Ecto neural progenitor cell (in vitro differentiated cells): ENCODE results near the gene BRF1.
"Not testable (repeated sequence)": the region's sequence is repeated elsewhere in the genome, so short reads cannot be mapped to it uniquely, and the experiment has no call there.

Source experiments
- DNase-seq: peaks from one replicate; pipeline ENCODE4 v3.0.0-alpha.2; 2018; ENCODE audit warnings: low spot score

Gene BRF1

DNA sequence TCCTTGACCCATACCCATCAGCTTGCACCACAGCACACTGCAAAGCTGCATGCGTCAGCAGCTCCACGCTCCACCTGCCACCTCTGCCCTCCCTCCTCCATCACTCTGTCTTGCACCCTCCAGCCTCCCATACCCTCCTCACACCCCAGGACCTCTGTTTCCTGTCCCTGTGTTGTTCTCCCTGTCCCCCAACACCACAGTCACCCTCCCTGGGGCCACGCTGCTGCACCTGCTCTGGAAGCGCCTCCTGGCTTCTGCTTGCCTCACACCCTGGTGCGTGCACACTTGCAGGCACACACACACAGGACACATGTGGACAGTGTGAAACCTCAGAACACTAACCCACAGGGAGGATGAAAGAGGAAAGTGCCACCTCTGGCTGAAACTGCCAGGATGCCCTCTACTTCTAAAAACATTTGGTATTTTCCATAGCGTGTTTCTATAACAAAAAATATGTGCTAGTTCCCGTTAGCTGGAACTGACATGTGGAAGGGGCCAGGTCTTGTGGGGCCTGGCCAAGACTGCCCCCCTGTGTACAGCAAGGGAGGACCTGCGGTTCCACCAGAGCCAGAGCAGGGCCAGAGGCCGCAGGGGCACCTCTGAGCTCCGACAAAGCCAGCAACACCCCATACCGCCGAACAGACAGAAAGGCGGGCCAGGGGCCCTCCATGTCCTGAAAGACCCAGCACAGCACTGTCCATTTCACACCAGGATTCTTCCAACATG is 10.0 kb downstream of the BRF1 start:
- DNase-seq, result no peak

DNA sequence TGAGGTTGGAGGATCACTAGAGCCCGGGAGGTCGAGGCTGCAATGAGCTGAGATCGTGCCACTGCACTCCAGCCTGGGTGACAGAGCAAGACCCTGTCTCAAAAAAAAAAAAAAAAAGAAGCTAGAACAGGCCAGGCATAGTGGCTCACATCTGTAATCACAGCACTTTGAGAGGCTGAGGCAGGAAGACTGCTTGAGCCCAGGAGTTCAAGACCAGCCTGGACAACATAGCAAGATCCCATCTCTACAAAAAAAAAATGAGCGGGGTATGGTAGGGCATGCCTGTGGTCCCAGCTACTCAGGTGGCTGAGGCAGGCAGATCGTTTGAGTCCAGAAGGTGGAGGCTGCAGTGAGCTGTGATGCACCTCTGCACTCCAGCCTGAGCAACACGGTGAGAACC is 11.9 kb downstream of the BRF1 start:
- DNase-seq, result not testable (repeated sequence)

DNA sequence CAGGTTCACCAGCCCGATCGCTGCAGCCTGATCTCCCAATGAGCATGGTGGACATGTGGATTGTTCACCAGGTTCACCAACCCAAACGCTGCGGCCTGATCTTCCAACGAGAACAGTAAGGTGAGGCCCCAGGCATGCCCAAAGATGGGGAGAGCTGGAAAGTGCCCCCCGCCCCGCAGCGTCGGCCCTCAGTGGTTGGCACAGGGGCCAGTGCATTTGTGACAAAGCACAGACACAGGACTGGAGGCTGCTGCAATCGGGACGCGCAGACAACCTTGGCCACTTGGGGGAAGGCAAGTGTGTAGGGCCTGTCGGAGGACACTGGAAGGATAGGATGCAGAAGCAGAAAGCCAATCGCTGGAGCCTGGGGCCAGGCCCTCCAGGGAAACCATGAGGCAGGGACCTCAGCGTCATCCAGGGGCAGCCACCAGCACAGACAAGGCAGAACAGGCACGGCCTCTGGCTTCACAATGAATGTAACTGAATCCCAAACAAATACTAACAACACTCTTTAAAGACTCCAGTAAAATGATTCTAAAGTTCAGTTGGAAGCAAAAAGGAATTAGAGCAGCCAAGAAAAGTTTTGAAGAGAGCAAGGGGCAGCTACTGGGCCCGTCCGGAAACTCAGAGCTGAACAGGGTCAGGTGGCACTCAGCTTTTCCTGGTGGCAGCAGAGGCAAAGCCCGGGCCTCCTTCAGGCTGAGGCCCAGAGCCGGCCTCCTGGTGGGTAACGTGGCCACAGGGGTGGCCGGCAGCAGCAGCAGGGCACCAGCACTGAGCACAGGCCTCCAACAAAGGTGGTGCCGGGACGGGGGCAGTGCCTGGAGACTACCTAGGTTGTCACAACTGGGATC is 13.3 kb downstream of the BRF1 start:
- DNase-seq, result no peak

DNA sequence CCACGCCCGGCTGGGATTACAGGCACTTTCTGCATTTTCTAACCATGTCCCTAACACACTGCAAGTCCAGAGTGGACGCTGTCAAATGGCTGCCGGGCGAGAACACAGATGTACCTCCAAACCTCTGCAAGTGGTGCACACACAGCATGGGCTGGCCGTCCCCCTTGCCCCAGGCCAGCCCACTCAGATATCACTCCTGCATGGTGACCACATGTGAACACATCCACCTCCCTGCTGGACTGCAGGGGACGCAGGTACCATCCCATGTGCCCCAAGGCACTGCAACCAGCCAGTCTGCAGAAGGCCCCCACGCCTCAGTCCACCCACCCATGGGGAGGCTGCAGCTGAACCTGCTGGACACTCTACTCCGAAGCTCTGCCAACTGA is 14.0 kb downstream of the BRF1 start:
- no peak for DNase-seq

DNA sequence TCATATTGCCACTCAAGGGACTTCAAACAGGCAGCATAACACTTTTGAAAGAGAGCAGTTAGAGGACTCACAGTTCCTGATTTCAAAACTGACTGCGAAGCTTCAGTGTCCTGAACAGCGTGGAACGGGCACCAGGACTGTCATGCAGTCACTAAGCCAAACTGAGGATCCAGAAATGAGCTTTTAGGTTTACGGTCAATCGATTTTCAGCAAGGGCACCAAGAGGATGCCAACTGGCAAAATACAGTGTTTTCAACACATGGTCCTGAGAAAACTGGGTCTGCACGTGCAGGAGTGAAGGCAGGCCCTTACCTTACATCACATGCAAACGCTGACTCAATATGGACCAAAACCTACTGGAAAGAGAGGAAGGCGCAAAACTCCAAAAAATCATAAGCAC is 15.6 kb downstream of the BRF1 start:
- no peak for DNase-seq

DNA sequence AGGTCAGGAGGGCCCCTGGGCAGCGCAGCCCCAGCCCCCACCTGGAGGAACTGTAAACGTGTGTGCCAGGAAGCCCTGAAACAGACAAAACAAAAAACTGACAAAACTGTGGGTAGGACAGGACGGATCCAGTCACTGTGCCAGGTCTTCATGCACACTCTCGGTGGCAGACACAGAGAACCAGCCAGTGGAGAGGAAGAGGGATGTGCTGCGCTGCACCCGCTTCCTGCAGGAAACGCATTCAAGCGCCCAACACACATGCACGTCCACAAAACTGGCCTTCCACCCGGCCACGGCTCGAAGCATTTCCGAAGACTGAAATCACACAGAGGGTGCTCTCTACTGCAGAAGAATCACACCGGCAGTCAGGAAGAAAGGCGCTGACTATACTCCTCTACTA is 16.9 kb downstream of the BRF1 start:
- no peak for DNase-seq

DNA sequence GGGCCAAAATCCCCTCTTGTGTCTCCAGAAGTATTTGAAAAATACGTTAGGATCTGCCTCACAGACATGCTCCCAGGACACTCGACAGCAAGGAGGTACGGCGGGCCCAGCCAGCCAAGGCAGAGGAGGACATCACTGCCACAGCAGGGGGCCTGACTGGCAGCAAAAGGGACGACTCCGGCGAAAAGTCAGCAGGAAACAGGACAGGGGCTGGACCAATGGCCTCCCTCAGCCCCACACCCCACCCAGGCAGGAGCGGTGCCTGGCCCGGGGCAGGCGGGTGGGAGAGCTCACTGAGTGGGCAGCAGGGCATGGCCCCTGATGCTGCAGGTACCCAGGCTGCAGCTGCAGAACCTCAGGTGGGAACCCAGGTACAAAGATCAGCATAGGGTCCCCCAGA is 17.8 kb downstream of the BRF1 start:
- DNase-seq, result no peak

DNA sequence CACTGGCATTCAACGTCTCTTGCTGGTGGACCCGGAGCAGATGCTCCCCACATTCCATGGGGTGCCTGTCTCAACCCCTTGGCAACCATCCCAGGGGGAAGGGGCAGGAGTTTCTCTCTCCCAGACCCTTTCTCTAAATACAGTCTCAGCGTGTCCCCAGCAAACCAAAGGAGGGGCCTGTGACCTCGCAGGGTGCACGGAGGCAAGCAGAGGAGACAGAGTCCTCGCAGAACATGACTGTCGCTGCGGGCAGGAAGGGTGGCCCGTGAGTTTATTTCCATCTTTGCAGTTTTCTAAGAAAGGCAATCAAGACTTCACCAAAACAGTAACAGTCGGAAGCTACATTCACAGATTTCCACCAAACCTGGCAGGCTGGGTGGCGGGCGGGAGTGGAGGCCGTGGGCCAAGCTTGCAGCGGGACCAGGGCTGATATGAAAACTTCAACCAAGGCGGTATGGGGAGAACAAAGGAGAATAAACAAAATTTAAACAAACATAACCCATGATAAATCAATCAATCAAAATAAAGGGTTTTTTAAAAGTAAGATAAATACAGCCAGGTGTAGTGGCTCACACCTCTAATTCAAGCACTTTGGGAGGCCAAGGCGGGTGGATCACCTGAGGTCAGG is 18.6 kb downstream of the BRF1 start:
- DNase-seq, result no peak

DNA sequence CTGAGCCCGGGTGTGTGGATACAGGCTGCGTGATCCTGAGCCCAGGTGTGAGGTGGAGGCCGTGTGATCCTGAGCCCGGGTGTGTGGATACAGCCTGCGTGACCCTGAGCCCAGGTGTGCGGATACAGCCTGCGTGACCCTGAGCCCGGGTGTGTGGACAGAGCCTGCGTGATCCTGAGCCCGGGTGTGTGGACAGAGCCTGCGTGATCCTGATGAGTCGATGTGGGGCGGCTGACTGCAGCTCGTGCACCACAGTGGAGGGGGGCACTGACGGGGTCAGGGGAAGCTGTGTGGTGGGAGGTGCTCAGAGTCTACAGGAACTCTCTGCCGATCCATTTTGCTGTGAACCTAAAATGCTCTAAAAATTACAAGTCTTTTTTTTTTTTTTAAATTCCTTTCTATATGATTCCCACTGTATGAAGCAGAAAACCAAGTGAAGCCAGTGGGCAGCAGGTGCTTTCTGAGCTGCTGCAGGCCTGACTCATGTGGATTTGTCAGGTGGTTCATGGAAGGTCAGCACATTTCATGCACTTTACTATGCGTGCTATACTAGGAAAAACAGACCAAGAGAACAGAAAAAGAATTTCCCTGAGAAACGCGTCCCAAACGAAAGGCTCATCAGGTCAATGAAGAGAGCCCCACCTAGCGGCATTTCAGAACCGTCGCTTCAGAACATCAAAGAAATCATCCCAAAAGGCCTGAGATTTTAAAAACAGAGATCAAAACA is 19.3 kb downstream of the BRF1 start:
- no peak for DNase-seq

DNA sequence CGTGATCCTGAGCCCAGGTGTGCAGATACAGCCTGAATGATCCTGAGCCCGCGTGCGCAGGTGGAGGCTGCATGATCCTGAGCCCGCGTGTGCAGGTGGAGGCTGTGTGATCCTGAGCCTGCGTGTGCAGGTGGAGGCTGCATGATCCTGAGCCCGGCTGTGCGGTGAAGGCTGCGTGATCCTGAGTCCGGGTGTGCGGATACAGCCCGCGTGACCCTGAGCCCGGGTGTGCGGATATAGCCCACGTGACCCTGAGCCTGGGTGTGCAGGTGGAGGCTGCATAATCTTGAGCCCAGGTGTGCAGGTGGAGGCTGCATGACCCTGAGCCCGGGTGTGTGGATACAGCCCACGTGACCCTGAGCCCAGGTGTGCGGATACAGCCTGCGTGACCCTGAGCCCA is 20.3 kb downstream of the BRF1 start:
- no peak for DNase-seq

DNA sequence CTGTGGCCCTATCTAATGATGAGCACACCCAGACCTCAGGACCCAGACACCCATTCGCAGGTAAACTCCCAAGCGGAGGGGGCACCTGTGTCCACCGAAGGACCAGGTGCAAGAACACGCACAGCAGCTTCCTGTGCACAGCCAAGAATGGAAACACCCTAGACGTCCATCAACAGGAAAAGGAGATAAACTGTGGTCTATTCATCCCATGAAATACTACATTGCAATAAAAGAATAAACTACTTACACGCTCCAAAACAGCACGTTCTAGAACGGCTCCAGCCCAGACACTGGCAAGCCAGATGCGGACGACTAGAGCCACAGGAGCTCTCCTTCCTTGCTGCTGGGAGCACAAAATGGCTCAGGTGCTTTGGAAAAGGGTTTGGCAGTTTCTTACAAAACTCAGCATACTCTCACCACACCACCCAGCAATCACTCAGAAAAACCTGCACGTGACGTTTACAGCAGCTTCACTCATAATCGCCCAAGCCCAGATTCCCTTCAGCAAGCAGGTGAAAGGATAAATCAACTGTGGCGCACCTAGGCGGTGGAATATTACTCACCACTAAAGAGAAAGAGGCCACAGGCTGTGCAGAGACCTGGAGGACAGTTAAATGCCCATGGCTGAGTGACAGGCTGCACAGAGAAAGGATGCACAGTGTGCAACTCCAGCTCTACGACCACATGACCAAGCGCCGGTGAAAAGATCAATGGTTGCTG is 21.0 kb downstream of the BRF1 start:
- no peak for DNase-seq

DNA sequence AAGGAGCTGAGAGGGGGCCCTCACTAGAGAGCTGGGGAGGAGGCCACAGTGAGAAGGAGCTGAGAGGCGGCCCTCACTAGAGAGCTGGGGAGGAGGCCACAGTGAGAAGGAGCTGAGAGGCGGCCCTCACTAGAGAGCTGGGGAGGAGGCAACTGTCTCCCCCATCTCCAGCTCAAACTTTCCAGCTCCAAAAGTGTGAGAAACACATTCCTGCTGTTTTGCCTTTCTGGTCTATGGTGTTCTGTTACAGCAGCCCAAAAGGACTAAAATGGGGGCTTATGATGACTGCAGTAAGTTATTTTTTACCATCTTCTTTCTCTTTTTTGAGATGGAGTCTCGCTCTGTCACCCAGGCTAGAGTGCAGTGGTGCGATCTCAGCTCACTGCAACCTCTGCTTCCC is 23.4 kb downstream of the BRF1 start:
- not testable (repeated sequence) for DNase-seq

DNA sequence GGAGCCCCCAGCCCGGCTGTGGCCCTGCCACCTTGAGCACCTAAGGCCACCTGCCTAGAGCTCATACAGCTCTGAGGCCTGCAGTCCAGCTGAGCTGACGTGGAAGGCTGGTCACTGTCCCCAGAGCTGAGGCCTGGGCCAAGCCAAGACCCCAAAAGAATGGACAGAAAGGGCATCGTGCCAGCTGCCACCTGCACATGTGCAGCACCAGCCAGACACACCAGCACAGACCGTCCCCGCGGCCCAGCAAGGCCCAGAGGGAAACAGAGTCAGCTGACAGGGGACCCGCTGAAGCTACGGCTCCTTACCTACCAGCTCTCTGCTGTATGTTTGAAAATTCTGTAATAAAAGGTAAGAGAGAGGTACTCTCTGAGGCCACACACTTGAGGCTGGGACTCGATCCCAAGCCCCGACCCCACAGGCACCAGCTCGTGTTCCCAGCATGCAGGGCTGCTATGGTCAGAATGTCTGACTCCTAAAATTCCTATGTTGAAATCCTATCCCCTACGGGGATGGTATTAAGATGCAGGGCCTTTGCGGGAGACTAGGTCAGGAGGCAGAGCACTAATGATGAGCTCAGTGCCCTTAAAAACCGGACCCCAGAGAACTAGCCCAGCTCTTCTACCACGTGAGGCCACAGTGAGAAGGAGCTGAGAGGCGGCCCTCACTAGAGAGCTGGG is 25.4 kb downstream of the BRF1 start:
- no peak for DNase-seq

DNA sequence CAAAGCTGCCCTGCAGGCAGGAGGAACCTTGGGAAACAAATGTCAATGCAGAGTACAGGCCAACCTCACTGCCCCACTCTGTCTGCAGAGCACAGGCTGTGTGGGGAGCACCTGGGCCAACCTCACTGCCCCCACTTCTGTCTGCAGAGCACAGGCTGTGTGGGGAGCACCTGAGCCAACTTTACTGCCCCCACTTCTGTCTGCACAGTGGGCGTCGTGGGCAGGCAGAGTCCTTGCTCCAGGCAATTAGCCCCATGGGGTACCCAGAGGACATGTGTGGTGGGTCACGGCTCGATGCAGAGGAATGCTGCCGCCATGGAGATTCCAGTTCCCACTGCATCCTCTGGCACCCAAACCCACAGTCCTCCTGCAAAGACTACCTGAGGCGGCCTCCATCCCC is 26.2 kb downstream of the BRF1 start:
- DNase-seq, result no peak

DNA sequence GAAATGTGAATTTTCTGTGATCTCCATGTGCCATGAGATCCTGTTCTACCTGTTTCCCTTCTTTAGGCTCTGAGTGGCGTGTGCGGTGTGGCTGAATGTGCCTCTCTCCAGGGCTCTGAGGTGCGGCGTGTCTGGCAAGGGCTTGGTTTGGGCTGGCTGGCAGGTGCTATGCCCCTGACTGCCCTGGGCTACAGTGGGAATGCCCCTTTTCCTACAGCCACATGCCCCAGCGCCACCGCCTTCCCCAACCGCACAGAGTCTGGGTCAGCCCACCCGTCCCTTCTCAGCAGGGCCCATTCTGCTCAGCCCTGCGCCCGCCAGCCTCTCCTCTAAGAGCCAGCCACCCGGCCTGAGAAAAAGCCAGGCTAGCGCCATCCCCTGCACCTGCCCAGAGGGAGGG is 27.7 kb downstream of the BRF1 start:
- DNase-seq, result no peak

DNA sequence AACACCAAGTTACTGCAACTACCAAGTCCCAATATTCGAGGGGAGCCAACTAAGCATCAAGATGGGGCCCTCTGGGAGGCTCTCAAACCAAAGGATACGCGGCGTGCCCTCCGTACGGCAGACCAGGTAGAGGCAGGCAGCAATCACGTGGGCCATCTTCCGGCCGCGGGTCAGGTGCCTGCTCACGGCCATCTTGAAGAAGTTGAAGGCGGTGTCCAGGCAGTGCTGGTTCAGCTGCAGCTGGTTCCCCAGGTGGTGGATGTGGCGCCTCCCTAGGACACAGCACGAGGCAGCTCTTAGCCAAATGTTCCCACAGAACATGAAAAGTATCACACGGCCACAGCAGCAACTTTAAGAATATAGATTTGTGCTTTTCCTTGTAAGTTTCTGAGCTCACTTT is 28.2 kb downstream of the BRF1 start:
- no peak for DNase-seq

DNA sequence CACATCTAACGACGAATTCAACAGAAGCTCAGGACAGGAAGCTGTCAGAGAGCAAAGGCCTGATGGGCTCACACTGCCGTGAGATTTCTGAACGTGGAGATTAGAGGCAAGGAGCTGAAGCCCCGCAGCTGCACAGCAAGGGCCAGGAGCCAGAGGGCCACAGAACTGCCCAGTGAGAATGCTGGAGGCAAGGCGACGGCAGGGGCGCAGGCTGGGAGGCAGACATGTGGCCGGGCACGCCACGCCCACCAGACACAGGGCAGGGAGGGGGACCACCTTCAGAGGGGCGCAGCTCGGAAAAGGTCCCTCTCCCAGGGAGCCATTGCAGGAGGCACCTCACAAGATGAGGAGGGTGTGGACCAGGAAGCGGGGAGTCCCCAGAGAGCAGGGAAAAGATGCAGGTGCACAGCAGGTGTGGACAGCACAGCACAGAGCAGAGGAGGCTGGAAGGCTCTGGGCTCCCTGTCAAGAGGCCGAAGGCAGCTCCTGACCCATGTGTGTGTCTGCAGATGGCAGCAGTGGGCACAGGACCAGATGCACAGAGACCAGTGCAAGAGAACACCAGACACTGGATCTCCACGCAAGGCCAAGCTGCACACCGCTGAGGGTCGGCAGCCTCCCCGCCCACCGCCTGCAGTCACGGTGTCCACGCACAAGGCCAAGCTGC is 29.4 kb downstream of the BRF1 start:
- DNase-seq, result no peak

DNA sequence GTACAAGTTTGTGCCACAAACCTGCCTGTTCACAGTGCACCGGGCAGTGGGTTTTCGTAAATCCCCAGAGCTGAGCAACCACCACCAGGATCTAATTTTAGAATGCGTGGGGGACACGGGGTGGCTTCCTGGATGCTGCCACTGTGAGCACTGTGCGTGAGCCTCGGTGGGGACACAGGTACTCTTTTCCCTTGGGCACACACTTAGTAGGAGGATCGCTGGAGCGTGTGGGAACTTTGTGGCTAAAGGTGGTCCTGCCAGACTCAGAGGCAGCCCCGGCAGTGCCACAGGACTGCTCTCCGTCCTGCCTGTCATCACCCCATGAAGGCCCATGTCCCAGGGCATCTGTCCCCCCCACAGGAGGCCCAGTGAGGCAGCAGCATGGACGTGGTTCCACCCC is 31.4 kb downstream of the BRF1 start:
- no peak for DNase-seq

DNA sequence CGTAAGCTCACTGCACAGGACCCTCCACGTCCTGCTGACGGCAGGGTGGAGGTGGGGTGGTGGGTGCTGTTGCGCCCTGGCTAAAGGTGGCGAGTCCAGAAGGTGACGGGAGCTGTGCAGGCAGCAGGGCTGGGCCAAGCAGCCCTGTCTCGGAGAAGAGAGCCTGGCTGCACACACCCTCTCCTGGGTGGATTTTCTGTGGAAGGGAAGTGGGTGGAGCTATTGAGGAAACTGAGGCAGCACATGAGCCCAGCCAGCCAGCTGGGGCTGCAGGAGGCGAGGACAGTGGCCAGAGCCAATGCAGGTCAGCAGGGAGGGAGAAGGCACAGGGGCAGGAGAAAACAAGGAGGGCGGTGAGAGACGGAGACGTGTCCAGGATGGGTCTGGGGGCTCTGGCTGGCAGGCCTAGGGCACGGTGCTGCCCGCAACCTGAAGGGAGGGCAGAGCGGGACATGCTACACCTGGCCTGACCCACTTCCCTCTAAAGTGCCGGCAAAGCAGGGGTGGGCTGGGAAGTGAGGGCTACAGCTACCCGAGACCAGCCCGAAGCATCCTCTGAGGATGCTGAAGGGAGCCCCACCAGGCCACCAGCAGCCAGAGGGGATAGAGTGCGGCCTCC is 32.0 kb downstream of the BRF1 start:
- DNase-seq, result no peak

DNA sequence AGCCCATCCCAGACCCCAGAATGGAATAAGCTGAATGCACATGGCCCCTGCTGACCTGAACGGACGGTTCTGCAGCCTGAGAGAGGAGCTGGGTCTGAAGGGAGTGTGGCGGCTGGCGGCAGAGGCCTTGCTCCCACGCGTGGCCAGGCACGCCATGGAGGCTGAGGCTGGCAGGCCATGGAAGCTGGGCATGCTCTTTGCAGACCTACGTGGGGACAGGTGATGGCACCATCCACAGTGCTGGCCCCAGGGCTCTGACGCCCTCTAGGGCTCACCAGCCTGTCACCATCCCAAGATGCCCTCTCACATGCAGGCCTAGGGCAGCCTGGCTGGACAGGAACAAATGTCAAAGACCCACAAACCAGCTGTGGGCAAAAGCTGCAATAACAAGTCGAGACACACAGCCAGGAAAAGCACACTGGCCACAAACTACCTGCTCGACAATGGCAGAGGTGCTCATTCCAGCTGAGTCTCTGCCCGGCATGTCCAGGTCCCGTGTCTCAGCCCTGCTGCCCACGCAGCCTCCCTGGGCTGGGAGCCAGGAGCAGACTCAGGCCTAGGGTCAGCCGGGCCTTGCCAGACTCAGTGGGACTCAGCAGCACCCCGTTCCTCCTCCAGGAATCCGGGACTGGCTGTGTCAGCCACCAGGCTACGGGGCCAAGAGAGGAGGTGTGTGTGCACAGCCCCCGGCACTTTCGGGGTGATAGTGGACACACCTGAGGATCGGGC is 32.8 kb downstream of the BRF1 start:
- DNase-seq, result no peak
